Right renal cortex interstitium (tissue), 3 donors: ENCODE measurements around the gene CKS1B. TPM values are rescaled to one million over a fixed set of nuclear protein-coding genes. Genes with fewer than 3 reads are reported as not detected.

Experiments used
- DNase-seq, 3 donors: peaks; one replicate each; pipeline ENCODE4 v3.0.0-alpha.2; 2013; ENCODE audit warnings: low read depth in 3 of 3, low spot score in 2 of 3
- polyA plus RNA-seq, 3 donors: library from polyadenylated mRNA; unstranded; fragments of 120-200 nt; gene quantifications; one replicate each; pipeline ENCODE4 v1.2.1, GENCODE V29; 2013; ENCODE audit not compliant: insufficient read length in 3 of 3

CKS1B gene
- polyA plus RNA-seq, 3 donors = 102 to 114 (median 104) TPM

GRCh38 chr1:155011437-155012025 is 37.0 kb downstream of the CKS1B start:
- no peak for DNase-seq

- DNase-seq = no peak
Measured at GRCh38 chr1:155012026-155012546, 37.6 kb downstream of the CKS1B start.

DNA sequence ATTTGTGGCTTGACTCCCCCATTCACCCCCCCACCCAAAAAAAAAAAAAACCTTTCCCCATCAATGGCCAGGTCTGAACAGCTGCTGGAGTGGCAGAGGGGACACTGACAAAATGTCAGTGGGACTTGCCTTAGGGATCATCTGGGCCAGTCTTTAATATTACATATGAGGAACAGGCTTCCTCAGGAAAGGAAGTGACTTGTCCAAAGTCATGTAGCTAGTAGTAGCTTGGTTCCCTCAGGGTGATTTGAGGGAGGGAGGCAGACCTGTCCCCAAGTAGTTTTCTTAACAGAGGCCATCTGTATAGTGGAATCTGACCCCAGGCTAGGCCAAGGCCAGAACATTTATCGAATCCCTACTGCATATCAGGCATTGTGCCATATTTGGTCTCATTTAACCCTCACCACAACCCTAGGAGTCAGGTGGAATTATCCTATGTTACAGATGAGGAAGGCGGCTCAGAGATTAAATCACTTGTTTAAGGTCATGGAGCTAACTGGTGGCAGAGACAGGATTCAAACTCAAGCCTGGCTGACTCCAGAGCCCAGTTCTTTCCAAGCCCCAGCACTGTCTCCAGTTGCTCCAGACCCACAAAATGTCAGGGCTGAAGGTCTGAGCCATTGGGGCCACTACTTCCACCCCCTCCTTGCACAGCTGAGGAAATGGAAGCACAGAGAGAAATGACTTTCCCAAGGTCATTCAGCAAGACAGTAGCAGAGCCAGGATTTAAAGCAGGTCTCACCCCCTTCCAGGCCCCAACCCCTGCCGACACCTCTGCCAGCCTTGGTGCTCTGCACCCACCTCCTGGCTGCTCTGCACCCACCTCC is 38.5 kb downstream of the CKS1B start:
- no peak for DNase-seq

GRCh38 chr1:155013632-155014031 is 39.2 kb downstream of the CKS1B start:
- no peak for DNase-seq

DNA sequence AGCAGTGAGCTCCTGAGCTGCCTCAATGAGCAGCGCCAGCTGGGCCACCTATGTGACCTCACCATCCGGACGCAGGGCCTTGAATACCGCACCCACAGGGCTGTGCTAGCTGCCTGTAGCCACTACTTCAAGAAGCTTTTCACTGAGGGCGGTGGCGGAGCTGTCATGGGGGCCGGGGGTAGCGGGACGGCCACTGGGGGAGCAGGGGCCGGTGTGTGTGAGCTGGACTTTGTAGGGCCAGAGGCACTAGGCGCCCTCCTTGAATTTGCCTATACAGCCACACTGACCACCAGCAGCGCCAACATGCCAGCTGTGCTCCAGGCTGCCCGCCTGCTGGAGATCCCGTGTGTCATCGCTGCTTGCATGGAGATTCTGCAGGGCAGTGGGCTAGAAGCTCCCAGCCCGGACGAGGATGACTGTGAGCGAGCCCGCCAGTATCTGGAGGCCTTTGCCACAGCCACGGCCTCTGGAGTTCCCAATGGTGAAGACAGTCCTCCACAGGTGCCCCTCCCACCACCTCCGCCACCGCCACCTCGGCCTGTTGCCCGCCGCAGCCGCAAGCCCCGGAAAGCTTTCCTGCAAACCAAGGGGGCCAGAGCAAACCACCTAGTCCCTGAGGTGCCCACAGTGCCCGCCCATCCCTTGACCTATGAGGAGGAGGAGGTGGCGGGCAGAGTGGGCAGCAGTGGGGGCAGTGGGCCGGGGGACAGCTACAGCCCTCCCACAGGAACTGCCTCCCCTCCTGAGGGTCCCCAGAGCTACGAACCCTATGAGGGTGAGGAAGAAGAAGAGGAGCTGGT is 40.4 kb downstream of the CKS1B start:
- no peak for DNase-seq

GRCh38 chr1:155015527-155016230 is 41.2 kb downstream of the CKS1B start:
- no peak for DNase-seq

- DNase-seq = no peak
Measured at GRCh38 chr1:155016231-155016831, 41.9 kb downstream of the CKS1B start.

DNA sequence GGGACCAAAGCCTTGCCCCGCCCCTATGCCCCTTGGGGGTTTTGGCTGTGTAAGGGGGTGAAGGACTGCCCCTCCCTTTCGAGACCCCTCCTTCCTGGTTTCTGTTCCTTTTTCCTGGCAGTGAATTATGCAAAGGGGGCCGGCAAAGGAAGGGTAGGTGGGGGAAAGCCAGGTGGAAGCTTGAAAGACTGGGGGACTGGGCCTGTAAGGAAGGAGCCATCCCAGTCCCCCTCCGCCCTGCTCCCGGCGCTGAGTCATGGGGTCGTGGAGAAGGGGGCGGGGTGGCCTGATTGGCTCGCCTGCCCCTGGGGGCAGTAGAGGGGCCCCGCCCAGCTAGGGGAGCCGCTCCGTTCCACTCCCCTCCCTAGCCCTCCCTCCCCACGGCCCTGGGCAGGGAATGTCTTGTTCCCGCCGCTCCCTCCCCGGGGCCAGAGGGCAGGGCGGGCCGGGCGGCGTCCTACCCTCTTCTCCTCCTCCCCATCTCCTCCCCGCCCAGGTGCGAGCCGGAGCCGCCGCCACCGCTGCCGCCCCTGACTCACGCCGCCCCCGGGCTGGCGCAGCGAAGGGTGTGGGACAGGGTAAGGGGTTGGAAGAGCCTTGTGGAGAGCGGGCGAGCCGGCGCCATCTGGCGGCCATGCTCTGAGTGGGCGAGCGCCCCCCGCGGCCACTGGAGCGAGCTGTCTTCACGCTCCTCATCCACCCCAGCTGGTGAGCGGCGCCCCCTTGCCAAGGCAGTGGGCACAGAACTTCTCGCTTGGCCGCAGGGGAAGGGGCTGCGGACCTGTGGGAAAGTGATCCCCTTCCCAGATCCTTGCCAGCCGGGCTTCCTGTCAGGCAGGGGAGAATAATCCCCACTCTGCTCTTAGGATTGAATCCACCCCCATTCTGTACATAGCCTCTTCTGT is 42.8 kb downstream of the CKS1B start:
- DNase-seq = no peak

DNA sequence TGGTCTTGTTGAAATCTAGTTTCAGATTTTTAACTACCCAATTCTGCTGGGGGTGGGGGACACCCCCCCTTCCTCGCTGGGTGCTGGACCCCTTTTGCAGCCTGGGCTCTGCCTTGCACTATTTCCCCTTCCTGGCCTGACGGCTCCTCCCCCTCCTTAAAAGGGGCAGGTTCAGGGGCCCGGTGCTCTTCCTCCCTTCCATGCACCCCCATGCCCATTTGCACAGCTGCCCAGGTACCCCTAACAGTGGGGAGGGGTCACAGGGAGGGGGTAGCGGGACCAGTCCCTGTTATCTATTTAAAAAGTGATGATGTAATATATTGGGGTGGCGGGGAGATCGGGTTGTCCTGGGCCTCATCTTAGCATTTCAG is 43.5 kb downstream of the CKS1B start:
- no peak for DNase-seq

DNA sequence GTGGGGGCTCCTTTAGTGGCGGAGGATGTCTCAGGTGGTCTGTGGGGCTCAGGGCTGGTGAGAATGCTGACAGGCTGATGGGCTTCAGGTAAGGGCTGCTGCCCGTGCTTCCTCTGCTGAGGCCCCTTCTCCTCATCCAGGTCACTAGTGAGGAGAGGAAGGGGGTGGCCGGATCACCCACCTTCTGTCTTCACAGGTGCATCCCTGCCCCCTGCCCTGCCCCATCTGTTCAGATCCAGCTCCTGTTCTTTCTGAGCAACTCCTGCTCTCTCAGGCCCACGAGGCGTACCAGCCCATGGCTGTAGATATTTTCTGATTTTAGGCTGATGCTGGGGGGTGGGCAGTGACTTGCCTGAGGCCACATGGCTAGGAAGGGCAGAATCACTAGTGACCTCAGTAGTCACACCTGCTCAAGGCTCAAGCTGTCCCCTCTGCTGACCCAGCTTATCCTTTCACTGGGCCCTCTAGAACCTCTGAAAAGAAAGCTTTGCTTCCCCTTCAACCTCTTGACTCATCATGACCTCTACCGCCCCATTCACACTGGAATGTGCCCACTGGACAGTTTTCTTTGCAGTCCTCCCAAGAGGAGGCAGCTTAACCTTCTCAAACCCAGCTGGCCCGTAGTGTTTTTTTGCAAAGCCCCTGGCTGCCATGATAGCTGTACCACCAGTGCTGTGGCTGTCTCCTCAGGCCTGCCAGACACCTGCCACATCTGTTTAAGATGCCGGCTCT is 44.3 kb downstream of the CKS1B start:
- no peak for DNase-seq

DNA sequence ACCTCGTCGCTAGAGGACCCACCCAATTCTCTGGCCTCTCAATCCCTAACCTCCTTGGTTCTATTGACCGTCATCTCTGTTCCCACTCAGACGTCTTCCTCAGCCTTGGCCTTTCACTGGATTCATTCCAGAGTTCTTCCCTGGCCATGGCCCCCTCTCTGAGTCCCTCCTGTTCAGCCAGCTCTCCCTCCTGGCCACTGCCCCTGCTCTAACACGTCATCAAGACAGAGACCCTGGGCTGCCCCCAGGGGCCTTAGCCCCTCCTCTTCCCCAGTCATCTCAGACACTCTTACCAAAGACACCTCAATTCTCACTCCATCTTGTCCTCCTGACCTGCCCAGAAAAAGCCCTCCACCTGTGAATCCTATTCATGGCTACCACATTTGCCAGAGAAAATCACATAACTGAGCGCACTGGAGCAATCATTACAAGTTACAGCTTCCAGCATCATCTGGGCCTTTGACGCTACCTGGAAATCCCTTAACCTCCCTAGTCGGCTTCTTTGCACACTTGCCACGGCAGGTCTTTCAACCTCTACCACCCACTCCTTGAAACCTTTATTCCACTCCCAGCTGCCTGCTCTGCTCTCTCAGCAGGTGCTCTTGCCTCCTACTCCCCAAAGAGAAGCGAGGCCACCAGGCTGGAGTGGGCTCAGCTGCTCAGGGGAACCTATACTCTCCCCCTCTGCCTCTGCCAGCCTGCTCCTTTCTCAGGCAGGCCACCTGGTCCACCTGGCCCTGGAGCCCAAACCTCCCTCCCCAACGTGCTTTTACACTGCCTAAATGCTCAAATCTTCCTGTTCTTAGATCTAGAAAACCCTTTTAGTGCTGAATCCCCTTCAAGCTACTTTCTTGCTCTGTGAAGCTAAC is 45.1 kb downstream of the CKS1B start:
- no peak for DNase-seq

GRCh38 chr1:155022136-155022926 is 47.9 kb downstream of the CKS1B start:
- no peak for DNase-seq

- no peak for DNase-seq
Measured at GRCh38 chr1:155022927-155023236, 48.4 kb downstream of the CKS1B start.

GRCh38 chr1:155023627-155024026 is 49.1 kb downstream of the CKS1B start:
- no peak for DNase-seq

- no peak for DNase-seq
Measured at GRCh38 chr1:155024315-155024714, 49.8 kb downstream of the CKS1B start.

DNA sequence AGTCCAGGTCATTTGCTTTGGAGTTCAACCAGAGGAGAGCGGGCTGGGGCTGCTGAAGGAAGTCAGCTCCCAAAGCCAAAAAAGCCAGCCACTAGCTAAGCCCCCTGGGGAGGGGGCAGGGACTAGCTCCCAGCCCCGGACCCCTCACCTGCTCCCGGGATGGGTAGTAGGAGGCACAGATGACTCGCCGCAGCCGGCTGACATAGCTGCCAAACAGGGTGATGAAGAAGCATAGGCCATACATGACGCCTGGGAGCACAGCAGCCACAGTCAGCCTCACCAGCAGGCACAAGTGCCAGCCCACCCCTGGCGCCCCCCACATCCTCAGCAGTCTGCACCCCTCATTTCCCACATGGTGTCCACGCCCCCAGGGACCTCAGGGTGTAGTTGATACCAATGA is 51.7 kb downstream of the CKS1B start:
- DNase-seq = no peak

- no peak for DNase-seq
Measured at GRCh38 chr1:155026588-155026987, 52.1 kb downstream of the CKS1B start.
